Measurements from ENCODE around the gene RCAN3. TPM values are rescaled to one million over a fixed set of nuclear protein-coding genes. Genes with fewer than 3 reads are reported as not detected.

The RCAN3 gene
- total and polyA plus RNA-seq, 8 donors: 2.9 to 52.0 (median 8.7) TPM

DNA sequence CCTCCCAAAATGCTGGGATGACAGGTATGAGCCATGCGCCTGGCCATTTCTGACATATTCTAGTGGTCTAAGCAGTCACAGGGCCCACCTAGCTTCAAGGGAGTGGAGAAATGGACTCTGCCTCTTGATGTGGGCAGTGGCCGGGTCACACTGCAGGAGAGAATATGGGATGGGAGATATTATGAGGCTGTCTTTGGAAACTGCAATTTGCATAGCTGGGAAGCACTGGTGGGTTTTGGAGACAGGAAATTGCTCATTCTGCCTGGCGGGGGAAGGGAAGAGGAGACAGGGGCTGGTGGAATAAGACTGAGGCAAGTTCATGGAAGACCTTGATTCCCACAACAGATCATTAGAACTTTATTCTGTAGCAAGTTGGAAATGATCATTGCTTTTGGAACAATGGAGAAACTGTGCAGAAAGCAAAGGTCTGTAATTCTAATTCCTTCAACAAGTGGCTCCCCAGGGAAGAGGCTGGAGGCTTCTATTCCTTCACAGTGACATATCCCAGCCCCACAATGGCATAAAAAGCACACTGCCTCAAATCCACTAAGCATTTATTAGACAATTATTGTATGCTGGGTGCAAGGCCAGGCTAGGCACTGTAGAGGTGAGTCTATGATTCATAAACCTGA lies 63.7 kb downstream of the RCAN3 start:
- no peak for TF ChIP-seq POLR2A (IDR thresholded peaks at IDR 0.05)
- TF ChIP-seq, protein P1, sequence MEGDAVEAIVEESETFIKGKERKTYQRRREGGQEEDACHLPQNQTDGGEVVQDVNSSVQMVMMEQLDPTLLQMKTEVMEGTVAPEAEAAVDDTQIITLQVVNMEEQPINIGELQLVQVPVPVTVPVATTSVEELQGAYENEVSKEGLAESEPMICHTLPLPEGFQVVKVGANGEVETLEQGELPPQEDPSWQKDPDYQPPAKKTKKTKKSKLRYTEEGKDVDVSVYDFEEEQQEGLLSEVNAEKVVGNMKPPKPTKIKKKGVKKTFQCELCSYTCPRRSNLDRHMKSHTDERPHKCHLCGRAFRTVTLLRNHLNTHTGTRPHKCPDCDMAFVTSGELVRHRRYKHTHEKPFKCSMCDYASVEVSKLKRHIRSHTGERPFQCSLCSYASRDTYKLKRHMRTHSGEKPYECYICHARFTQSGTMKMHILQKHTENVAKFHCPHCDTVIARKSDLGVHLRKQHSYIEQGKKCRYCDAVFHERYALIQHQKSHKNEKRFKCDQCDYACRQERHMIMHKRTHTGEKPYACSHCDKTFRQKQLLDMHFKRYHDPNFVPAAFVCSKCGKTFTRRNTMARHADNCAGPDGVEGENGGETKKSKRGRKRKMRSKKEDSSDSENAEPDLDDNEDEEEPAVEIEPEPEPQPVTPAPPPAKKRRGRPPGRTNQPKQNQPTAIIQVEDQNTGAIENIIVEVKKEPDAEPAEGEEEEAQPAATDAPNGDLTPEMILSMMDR (IDR thresholded peaks at IDR 0.05): no peak
- no peak for TF ChIP-seq POLR2AphosphoS5 (IDR thresholded peaks at IDR 0.05)
- no peak for TF ChIP-seq EP300 (IDR thresholded peaks at IDR 0.05)
- DNase-seq: no peak
- peak overlapping the region in 1 of 5 donors; percentile 85 for H3K27ac ChIP-seq
- H3K27me3 ChIP-seq: no peaks in the 10 kb centered on the region
- H3K4me3 ChIP-seq: no peak overlapping the region
- no peaks in the 10 kb centered on the region for H3K36me3 ChIP-seq
- 82 to 93% (median 89%) methylated on average over 3 of the region's 3 CpGs for WGBS, 5 donors
- intact Hi-C loops (cut with DNase I; ENCODE audit: low total_unique reads): no loop called here
- H3K4me1 ChIP-seq: peaks cover 10 to 27% (median 13%) of the 10 kb centered on the region in 4 donors
- no peaks in the 10 kb centered on the region for H3K9me3 ChIP-seq

GRCh38 chr1:24567792-24568388 lies 65.3 kb downstream of the RCAN3 start:
- 18 to 42% (median 23%) methylated on average over 17 of the region's 17 CpGs for WGBS, 5 donors
- Histone ChIP-seq H3K9me3 (no peaks in the 10 kb centered on the region), H3K4me1 (peaks cover 10 to 32% (median 17%) of the 10 kb centered on the region in 4 donors), H3K27me3 (no peaks in the 10 kb centered on the region), H3K4me3 (no peak overlapping the region), H3K27ac (peak overlapping the region; percentile 75 to 85 (median 79)), H3K36me3 (no peaks in the 10 kb centered on the region)
- TF ChIP-seq, protein P1 (IDR thresholded peaks at IDR 0.05): peak in 1 of 7 experiments; percentile 48
- peak in 2 of 3 donors; percentile 42 to 53 for TF ChIP-seq POLR2AphosphoS5 (IDR thresholded peaks at IDR 0.05)
- TF ChIP-seq EP300 (IDR thresholded peaks at IDR 0.05): no peak
- intact Hi-C loops (cut with DNase I; ENCODE audit: low total_unique reads): no loop called here
- peak; percentile 87 to 94 for DNase-seq

- intact Hi-C loops (cut with DNase I; ENCODE audit: low total_unique reads): no loop called here
- Histone ChIP-seq H3K4me1 (peaks cover 10 to 32% (median 17%) of the 10 kb centered on the region in 4 donors), H3K27ac (peak overlapping the region; percentile 75 to 85 (median 79)), H3K4me3 (no peak overlapping the region), H3K36me3 (no peaks in the 10 kb centered on the region), H3K27me3 (no peaks in the 10 kb centered on the region), H3K9me3 (no peaks in the 10 kb centered on the region)
- DNase-seq: no peak
- WGBS, 5 donors: 36 to 74% (median 71%) methylated on average over 2 of the region's 2 CpGs
- TF ChIP-seq, protein P1 (IDR thresholded peaks at IDR 0.05): no peak
- no peak for TF ChIP-seq POLR2A (IDR thresholded peaks at IDR 0.05)
- TF ChIP-seq EP300 (IDR thresholded peaks at IDR 0.05): no peak
- TF ChIP-seq POLR2AphosphoS5 (IDR thresholded peaks at IDR 0.05): no peak
These were observed 65.8 kb downstream of the RCAN3 start for GRCh38 chr1:24568475-24568874.

DNA sequence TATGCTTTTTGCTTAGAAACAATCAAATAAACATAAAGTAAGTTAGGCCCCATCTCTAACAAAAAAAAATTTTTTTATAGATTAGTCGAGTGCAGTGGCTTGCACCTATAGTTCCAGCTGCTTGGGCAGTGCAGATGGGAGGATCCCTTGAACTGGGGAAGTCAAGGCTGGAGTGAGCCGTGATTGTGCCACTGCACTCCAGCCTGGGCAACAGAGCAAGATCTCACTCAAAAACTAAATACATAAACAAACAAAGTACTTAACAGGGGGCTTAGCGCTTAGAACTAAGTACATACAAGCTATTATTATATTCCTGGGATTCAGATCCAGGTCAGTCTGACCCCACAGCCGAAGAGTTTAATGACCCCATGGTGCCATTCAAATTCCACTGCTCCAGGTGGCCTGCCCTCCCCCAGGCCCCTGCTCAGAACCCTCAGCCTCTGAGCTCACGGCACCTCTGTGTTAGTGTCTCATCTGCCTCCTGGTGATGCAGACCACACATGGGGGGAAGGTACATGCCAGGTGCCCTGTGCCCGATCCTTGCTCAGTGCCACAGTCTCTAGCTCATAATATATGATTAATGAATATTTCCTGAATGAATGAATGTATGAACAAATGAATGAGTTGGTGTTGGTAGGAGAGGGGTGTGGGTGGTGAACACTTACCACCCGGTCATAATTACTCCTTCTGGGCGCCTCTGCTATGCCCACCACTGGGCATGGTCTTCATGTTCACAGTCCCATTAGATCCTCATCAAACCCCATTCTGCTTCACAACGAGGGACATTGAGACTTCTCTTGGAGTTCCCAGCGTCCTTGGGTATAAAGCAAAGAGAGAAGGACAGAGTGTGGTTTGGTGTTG lies 67.9 kb downstream of the RCAN3 start:
- Histone ChIP-seq H3K36me3 (no peaks in the 10 kb centered on the region), H3K27me3 (no peaks in the 10 kb centered on the region), H3K27ac (no peak overlapping the region), H3K9me3 (no peaks in the 10 kb centered on the region), H3K4me3 (no peak overlapping the region), H3K4me1 (peaks cover 10 to 32% (median 17%) of the 10 kb centered on the region in 4 donors)
- TF ChIP-seq POLR2A (IDR thresholded peaks at IDR 0.05) (no peak), POLR2AphosphoS5 (IDR thresholded peaks at IDR 0.05) (no peak), EP300 (IDR thresholded peaks at IDR 0.05) (no peak)
- TF ChIP-seq, protein P1 (IDR thresholded peaks at IDR 0.05): no peak
- WGBS, 5 donors: 76 to 82% (median 78%) methylated on average over 10 of the region's 10 CpGs
- DNase-seq: no peak
- intact Hi-C loops (cut with DNase I; ENCODE audit: low total_unique reads): no loop called here
